ENCODE results near the gene SMC6. TPM values are rescaled to one million over a fixed set of nuclear protein-coding genes. Genes with fewer than 3 reads are reported as not detected.

The SMC6 gene
- total RNA-seq, 1 experiment from 2014 or later: 46.7 TPM

- TF ChIP-seq, protein P1, sequence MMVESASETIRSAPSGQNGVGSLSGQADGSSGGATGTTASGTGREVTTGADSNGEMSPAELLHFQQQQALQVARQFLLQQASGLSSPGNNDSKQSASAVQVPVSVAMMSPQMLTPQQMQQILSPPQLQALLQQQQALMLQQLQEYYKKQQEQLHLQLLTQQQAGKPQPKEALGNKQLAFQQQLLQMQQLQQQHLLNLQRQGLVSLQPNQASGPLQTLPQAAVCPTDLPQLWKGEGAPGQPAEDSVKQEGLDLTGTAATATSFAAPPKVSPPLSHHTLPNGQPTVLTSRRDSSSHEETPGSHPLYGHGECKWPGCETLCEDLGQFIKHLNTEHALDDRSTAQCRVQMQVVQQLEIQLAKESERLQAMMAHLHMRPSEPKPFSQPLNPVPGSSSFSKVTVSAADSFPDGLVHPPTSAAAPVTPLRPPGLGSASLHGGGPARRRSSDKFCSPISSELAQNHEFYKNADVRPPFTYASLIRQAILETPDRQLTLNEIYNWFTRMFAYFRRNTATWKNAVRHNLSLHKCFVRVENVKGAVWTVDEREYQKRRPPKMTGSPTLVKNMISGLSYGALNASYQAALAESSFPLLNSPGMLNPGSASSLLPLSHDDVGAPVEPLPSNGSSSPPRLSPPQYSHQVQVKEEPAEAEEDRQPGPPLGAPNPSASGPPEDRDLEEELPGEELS (CRISPR knock-in tag; IDR thresholded peaks at IDR 0.05): no peak
- no peak for TF ChIP-seq FOXP1 (CRISPR knock-in tag; IDR thresholded peaks at IDR 0.05; ENCODE audit: borderline replicate concordance)
- TF ChIP-seq ZNF416 (CRISPR knock-in tag; IDR thresholded peaks at IDR 0.05): no peak
- TF ChIP-seq CTCF (IDR thresholded peaks at IDR 0.05): no peak
- TF ChIP-seq, protein P2, sequence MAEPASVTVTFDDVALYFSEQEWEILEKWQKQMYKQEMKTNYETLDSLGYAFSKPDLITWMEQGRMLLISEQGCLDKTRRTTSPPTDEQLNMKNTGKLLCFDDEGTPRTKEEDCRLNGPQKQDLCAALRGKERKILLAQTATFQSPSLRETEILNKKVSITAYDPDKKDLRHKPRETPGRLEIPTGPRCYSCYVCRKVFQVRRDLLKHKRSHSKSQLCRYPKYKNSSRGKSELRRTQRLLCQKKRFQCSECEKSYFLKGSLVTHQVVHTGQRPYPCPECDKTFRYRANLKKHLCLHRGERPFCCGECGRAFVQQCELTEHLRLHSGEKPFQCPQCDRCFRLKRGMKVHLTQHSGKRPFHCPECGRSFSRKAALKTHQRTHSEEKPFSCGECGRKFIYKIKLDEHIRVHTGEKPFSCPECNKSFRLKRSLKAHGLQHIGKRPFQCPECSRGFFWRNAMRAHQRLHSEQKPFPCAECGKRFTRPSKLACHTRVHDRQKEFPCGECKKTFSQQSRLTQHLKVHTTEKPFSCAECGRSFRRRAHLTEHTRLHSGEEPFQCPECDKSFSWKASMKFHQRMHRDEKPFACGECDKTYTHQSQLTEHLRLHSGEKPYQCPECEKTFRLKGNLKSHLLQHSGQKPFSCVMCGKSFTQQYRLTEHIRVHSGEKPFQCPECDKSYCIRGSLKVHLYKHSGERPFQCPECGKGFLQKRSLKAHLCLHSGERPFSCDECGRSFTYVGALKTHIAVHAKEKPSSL (CRISPR knock-in tag; conservative IDR thresholded peaks at IDR 0.05): no peak
- no peak for TF ChIP-seq SMAD4 (CRISPR knock-in tag; IDR thresholded peaks at IDR 0.05)
- TF ChIP-seq ATF3 (CRISPR knock-in tag; conservative IDR thresholded peaks at IDR 0.05): no peak
- no peak for TF ChIP-seq ESRRA (CRISPR knock-in tag; IDR thresholded peaks at IDR 0.05; ENCODE audit: borderline replicate concordance)
- TF ChIP-seq MYBL2 (CRISPR knock-in tag; IDR thresholded peaks at IDR 0.05): no peak
- TF ChIP-seq GABPB1 (CRISPR knock-in tag; IDR thresholded peaks at IDR 0.05): no peak
- TF ChIP-seq NR3C1 (CRISPR knock-in tag; conservative IDR thresholded peaks at IDR 0.05; ENCODE audit: low read depth): no peak
Measured at GRCh38 chr2:17626986-17627385, 126.6 kb downstream of the SMC6 start (continued).

DNA sequence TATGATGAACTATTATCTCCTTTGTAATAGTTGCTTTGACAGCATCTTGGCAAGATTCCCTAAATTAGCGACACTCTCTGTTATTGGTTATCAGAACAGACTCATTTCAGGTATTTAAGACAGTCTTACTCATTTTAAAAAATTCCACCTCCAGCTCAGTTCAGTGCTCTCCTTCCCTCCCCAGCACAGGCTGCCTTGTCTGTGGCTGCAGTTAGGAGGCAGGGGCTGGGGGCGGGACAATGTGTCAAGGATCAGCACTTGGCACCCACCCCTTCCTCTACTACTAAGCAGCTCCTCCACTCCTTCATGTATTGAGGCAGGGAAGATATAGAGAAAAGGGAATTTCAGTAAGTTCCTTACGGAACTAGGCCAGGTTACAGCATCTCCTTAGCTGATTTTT is 128.2 kb downstream of the SMC6 start:
- no peak overlapping the region; the same call in 1 of the 2 replicates for H3K27ac Mint-ChIP-seq
- no peak overlapping the region for H3K4me3 Mint-ChIP-seq
- CTCF ChIA-PET: interaction anchor here (0.6 kb wide), 1 partner anchor 992 kb away, joined by 3 read pairs; no protein-coding TSS in a partner anchor
- peaks cover 74% of the 10 kb centered on the region for H3K36me3 Mint-ChIP-seq
- TF ChIP-seq ETV6 (CRISPR knock-in tag; IDR thresholded peaks at IDR 0.05) (no peak), CTCF (IDR thresholded peaks at IDR 0.05) (no peak), FOXP1 (CRISPR knock-in tag; IDR thresholded peaks at IDR 0.05; ENCODE audit: borderline replicate concordance) (no peak), ERG (CRISPR knock-in tag; IDR thresholded peaks at IDR 0.05) (no peak), FOXK1 (CRISPR knock-in tag; IDR thresholded peaks at IDR 0.05) (no peak), NR3C1 (CRISPR knock-in tag; conservative IDR thresholded peaks at IDR 0.05; ENCODE audit: low read depth) (no peak)
- ATAC-seq (no peak), DNase-seq (ENCODE audit: low spot score) (no peak)
- H3K27me3 Mint-ChIP-seq (ENCODE audit: low read depth): no peaks in the 10 kb centered on the region
- peaks cover 48% of the 10 kb centered on the region for H3K4me1 Mint-ChIP-seq
- POLR2A ChIA-PET: no interaction called here
- peaks cover 35% of the 10 kb centered on the region for H3K9me3 Mint-ChIP-seq
